NCI-H82 (cell line): ENCODE data around the gene RGR.
A peak's percentile ranks its signal among the peaks of the same experiment; 100 is the strongest.
"Not testable (repeated sequence)": the region's sequence is repeated elsewhere in the genome, so short reads cannot be mapped to it uniquely, and the experiment has no call there.

Experiments
- DNase-seq: peaks from one replicate; lab custom pipeline; 2025; lab: John Stamatoyannopoulos, UW

Gene RGR

DNA sequence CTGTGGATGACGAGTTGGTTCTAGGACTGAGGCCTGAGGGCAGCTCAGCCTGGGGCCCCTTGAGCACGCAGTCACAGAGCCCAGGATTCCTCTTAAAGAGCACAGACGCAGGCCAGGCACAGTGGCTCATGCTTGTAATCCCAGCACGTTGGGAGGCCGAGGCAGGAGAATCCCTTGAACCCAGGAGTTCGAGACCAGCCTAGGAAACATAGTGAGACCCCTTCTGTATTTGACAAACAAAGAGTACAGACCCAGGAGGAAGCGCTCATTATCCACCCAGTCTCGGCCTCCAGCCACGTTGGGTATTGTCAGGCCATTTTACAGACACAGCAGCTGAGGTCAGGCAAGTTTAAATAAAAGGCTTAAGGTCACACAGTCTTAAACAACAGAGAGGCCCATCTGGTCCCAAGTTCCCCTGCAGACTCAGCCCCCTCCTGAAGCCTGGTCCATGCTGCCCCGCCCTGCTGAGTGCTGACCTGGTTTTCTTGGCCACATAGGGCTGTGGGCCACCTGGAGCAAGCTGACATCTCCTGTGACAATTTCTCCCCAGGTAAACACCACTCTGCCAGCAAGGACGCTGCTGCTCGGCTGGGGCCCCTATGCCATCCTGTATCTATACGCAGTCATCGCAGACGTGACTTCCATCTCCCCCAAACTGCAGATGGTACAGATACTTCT lies 12.6 kb downstream of the RGR start:
- DNase-seq = no peak

DNA sequence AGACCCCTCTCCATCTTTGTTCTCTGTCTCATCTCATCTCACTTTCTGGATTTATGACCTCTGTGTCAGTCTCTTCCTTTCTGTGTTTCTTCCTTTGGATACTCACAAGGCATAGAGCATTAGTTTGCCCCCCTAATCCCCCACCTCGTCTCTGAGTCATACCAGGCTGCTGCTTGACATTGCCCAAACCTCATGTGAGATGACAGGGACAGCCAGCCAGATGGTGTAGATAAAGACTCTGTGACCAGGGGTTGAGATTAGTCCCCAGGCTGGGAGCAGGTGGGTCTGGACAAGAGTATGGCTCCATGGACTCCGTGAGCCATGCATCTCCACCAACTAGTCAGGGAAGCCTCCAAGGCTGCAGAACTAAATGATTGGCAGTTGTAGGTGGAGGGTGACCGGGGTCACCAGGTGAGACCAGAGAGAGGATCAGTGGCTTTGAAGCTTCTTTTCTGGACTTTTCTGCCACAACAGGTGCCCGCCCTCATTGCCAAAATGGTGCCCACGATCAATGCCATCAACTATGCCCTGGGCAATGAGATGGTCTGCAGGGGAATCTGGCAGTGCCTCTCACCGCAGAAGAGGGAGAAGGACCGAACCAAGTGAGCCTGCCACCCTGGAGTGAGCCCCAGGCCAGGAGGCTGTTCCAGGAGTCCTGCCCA lies 13.3 kb downstream of the RGR start:
- DNase-seq = peak; percentile 55

DNA sequence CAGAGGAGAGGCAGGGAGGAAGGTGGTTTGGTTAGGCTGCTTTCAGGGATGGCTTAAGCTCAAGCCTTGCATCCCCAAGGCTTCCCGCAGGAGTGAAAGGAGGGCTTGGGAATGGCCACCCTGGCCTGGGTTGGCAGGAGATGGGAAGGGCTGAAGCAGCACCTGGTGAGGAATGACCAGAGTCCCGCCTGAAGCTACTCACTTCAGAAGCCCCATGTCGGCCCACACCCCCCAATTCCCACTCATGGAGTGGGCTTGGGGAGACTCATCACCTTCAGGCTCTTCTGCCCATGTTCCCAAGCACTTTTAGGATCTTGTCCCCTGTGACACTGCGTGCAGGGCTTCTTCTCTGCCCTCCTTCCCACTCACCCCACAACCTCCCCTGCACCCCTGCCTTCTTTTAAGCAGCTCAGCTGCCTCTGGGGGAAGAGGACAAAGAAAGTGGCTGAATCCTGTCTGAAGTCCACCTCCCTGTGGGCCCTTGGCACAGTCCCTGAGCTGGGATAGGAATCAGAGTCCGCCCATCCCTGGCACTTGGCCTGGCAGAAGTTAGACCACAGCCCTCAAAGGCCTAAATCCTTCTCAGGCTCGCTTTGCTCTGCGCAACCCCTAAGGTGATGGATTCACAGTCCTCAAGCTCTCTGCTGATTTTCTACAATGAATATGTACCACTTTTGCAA lies 16.5 kb downstream of the RGR start:
- no peak for DNase-seq

DNA sequence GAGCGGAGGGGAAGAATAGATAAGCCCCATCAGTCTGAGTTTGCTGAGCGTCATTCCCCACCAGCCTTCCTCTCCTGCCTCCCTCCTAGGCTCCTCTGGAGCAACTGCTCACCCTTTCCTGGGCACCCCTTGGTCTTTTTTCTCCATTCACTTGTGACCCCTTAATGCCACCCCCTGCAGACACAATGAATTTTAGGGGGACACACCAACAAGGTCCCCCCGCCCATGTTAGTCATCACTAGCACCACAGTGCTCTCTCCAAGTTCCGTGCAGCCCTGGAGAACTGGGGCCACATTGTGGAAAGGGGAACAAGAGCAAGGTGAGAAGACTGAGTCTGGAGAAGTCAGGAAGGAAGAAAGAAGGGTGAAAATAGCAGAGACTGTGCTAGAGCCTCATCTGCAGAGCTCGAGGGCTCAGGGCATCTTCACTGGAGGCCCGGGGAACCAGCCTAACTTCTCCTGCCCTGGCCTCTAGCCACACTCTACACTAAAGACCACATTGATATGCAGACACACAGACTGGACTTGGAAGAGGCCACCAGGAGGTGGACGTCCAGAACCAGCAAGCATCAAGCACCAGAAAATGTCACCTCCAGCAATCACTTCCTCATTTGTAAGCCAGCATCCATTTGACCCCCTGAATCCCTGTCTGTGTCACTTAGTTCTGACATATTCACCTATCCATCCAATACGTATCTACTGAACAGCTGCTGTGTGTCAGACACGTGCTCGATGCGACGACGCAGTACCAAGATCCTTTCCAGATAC lies 17.5 kb downstream of the RGR start:
- no peak for DNase-seq

- no peak for DNase-seq
Measured at GRCh38 chr10:84263716-84264115, 18.9 kb downstream of the RGR start.

- DNase-seq = peak; percentile 83
Measured at GRCh38 chr10:84264611-84265141, 19.8 kb downstream of the RGR start.

- DNase-seq = peak; percentile 17
Measured at GRCh38 chr10:84265418-84265817, 20.6 kb downstream of the RGR start.

GRCh38 chr10:84267503-84268126 lies 22.8 kb downstream of the RGR start:
- DNase-seq = peak; percentile 39

GRCh38 chr10:84269162-84269561 lies 24.3 kb downstream of the RGR start:
- DNase-seq = no peak

GRCh38 chr10:84269773-84270172 lies 24.9 kb downstream of the RGR start:
- DNase-seq = no peak

- DNase-seq = no peak
Measured at GRCh38 chr10:84270708-84271107, 25.9 kb downstream of the RGR start.

DNA sequence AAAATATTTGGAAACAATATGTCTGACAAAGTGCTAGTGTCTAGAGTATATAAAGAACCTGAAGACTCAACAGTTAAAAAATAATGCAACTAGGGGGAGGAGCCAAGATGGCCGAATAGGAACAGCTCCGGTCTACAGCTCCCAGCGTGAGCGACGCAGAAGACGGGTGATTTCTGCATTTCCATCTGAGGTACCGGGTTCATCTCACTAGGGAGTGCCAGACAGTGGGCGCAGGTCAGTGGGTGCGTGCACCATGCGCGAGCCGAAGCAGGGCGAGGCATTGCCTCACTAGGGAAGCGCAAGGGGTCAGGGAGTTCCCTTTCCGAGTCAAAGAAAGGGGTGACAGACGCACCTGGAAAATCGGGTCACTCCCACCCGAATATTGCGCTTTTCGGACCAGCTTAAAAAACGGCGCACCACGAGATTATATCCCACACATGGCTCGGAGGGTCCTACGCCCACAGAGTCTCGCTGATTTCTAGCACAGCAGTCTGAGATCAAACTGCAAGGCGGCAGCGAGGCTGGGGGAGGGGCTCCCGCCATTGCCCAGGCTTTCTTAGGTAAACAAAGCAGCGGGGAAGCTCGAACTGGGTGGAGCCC lies 35.1 kb downstream of the RGR start:
- not testable (repeated sequence) for DNase-seq

DNA sequence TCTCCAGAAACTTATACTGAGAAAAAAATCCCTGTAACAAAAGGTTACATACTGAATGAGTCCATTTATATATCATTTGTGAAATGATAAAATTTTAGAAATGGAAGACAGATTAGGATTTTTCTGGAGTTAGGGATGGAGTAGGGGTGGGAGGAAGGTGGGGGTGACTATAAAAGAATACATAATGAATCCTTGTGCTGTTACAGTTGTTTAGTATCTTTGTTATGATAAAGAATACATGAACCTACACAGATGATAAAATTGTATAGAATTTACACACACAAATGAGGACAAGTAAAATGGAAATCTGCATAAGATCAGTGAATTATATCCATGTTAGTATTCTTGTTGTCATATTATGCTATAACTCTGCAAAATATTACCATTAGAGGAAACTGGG lies 41.8 kb downstream of the RGR start:
- no peak for DNase-seq

DNA sequence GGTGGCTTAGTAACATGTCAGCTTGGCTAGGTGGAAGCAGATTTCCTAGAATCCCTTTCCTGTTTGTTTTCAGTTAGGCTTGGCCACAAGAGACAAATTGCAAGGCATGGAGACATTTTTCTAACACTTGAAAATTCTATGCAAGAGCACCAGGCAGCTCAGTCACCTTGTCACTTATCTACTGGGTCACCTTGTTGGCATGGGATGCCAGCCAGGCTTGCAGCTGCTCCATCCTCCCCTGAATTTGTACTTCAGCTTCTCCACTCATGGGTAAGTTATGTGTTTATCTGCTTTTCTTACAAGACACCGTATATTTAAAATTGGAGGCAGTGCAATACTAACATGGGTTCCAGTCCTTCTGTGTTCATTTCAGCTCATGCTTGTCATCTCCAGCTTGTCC lies 43.3 kb downstream of the RGR start:
- no peak for DNase-seq

GRCh38 chr10:84289521-84290200 lies 44.8 kb downstream of the RGR start:
- DNase-seq = no peak

GRCh38 chr10:84290235-84290634 lies 45.4 kb downstream of the RGR start:
- no peak for DNase-seq

DNA sequence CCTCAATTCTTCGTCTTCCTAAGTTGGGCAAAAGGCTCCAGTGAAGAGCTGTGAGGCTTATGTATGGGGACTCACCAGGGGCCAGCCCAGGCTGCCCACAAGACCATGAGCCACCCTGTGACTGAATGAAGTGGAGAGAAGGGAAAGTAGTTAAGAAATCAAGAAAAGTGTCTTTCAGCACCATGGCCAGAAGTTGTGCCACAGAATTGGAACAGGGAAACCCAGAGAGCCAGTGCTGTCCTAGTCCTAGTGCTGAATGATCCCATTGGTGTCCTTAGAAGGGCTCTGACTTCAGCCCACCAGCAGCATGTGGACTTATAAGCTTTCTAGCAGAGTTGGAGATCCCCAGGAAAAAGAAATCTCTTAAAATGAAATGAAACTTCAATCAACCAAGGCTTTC lies 46.5 kb downstream of the RGR start:
- DNase-seq = no peak

DNA sequence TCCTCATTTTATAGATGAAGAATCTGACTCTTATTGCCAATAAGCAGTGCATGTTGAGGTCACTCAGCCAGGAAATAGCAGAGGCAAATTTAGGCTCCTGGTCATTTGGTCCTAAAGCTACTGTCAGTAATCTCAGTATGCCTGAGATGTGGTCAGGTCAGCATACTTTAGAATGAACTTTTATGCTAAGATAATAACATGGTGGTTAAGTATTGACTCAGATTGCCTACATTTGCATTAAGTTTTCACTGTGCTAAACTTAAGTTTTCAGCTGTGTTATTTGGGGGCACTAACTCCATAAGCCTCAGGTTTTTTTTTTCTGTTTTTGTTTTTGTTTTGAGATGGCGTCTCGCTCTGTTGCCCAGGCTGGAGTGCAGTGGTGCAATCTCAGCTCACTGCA lies 47.6 kb downstream of the RGR start:
- DNase-seq = no peak

GRCh38 chr10:84293171-84293570 lies 48.3 kb downstream of the RGR start:
- no peak for DNase-seq

GRCh38 chr10:84293574-84294016 lies 48.7 kb downstream of the RGR start:
- peak; percentile 63 for DNase-seq
